Smooth muscle cell (in vitro differentiated cells): ENCODE results near the gene ERBB4. TPM values are rescaled to one million over a fixed set of nuclear protein-coding genes. Genes with fewer than 3 reads are reported as not detected.

Experiments used
- DNase-seq: peaks from one replicate; lab custom pipeline; 2025; ENCODE audit not compliant: unreplicated experiment; lab: John Stamatoyannopoulos, UW
- H2AFZ ChIP-seq: fragments of 200-600 bp; sonication (generic); 2 replicates; pipeline ENCODE4 v1.6.0; 2016; ENCODE audit warnings: antibody characterized with exemption, low read depth, mild to moderate bottlenecking
- H3F3A ChIP-seq: fragments of 200-600 bp; sonication (generic); 2 replicates; pipeline ENCODE4 v1.6.0; 2017; ENCODE audit warnings: antibody characterized with exemption, low read depth
- H3K27ac ChIP-seq: fragments of 200-600 bp; sonication (generic); 2 replicates; pipeline ENCODE4 v1.5.1; 2016; ENCODE audit warnings: low read depth, mild to moderate bottlenecking
- H3K27me3 ChIP-seq: fragments of 200-600 bp; sonication (generic); 2 replicates; pipeline ENCODE4 v1.6.1; 2016; ENCODE audit warnings: low read depth, mild to moderate bottlenecking
- H3K36me3 ChIP-seq: fragments of 200-600 bp; sonication (generic); 2 replicates; pipeline ENCODE4 v1.5.1; 2016; ENCODE audit warnings: low read depth
- H3K4me1 ChIP-seq: fragments of 200-600 bp; sonication (generic); 2 replicates; pipeline ENCODE4 v1.5.1; 2016; ENCODE audit warnings: low read depth
- H3K4me2 ChIP-seq: fragments of 200-600 bp; sonication (generic); 2 replicates; pipeline ENCODE4 v1.6.0; 2016; ENCODE audit warnings: mild to moderate bottlenecking
- H3K4me3 ChIP-seq: fragments of 200-600 bp; sonication (generic); 2 replicates; pipeline ENCODE4 v1.5.1; 2016; ENCODE audit warnings: mild to moderate bottlenecking
- H3K79me2 ChIP-seq: fragments of 200-600 bp; sonication (generic); 2 replicates; pipeline ENCODE4 v1.6.0; 2016; ENCODE audit warnings: low read depth, mild to moderate bottlenecking
- H3K9ac ChIP-seq: fragments of 200-600 bp; sonication (generic); 2 replicates; pipeline ENCODE4 v1.6.0; 2016; ENCODE audit warnings: low read depth
- H3K9me3 ChIP-seq: fragments of 200-600 bp; sonication (generic); replicated peaks from 2 replicates; pipeline ENCODE4 v1.5.1; 2016; ENCODE audit warnings: low read depth
- H4K20me1 ChIP-seq: fragments of 200-600 bp; sonication (generic); 2 replicates; pipeline ENCODE4 v1.6.0; 2016; ENCODE audit warnings: low read depth
- WGBS: methylation state at CpG from one replicate; pipeline ENCODE4 v1.1.7; 2016; ENCODE audit warnings: low lambda C conversion rate; 5-methylcytosine and 5-hydroxymethylcytosine counted together
- polyA plus RNA-seq: library from polyadenylated mRNA; unstranded; fragments of >200 nt; fragmentation: Nextera tagmentation; extraction: Ambion mirVana; gene quantifications from 2 replicates; pipeline ENCODE4 v1.2.1, GENCODE V29; 2016
- total RNA-seq: library from RNA; depleted of rRNA; stranded (reverse); fragments of >200 nt; gene quantifications from 2 replicates; pipeline ENCODE4 v1.2.3, GENCODE V29; 2014
- TF ChIP-seq, protein P1 (sequence below): fragments of 200-600 bp; sonication (generic); IDR thresholded peaks from 2 replicates; pipeline ENCODE4 v1.5.1; 2017; ENCODE audit warnings: borderline replicate concordance, mild to moderate bottlenecking, antibody characterized with exemption; ENCODE audit not compliant: insufficient read depth, poor library complexity, severe bottlenecking

The ERBB4 gene
- total and polyA plus RNA-seq, 2 experiments from 2014 or later: 0.67 TPM; not detected in 1

DNA sequence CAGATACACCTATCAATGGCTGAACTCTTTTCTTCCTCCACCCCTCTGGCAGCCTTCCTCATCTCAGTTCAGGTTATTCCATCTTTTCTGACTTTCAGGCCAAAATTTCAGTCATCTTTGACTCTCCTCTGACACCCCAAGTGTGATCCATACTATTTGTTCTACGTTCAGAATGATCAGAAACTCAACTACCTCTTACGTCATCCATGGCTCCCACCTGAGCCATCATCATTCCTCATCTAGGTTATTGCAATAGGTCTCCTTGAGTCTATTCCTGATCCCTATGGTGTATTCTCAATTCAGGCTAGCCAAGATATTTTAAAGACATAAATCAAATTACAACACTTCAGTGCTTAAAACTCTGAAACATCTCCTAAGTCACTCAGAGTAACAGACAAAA is 589.7 kb downstream of the ERBB4 start:
- DNase-seq: no peak
- Histone ChIP-seq H3F3A (no peaks in the 10 kb centered on the region), H3K4me2 (no peak overlapping the region), H3K27me3 (no peaks in the 10 kb centered on the region), H3K4me3 (no peak overlapping the region), H4K20me1 (no peaks in the 10 kb centered on the region), H3K27ac (no peak overlapping the region), H3K4me1 (no peaks in the 10 kb centered on the region), H2AFZ (no peak overlapping the region), H3K9me3 (no peaks in the 10 kb centered on the region), H3K79me2 (no peaks in the 10 kb centered on the region), H3K9ac (no peak overlapping the region), H3K36me3 (no peaks in the 10 kb centered on the region)
- TF ChIP-seq, protein P1, sequence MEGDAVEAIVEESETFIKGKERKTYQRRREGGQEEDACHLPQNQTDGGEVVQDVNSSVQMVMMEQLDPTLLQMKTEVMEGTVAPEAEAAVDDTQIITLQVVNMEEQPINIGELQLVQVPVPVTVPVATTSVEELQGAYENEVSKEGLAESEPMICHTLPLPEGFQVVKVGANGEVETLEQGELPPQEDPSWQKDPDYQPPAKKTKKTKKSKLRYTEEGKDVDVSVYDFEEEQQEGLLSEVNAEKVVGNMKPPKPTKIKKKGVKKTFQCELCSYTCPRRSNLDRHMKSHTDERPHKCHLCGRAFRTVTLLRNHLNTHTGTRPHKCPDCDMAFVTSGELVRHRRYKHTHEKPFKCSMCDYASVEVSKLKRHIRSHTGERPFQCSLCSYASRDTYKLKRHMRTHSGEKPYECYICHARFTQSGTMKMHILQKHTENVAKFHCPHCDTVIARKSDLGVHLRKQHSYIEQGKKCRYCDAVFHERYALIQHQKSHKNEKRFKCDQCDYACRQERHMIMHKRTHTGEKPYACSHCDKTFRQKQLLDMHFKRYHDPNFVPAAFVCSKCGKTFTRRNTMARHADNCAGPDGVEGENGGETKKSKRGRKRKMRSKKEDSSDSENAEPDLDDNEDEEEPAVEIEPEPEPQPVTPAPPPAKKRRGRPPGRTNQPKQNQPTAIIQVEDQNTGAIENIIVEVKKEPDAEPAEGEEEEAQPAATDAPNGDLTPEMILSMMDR: no peak
- WGBS: 80% methylated on average over 2 of the region's 2 CpGs

DNA sequence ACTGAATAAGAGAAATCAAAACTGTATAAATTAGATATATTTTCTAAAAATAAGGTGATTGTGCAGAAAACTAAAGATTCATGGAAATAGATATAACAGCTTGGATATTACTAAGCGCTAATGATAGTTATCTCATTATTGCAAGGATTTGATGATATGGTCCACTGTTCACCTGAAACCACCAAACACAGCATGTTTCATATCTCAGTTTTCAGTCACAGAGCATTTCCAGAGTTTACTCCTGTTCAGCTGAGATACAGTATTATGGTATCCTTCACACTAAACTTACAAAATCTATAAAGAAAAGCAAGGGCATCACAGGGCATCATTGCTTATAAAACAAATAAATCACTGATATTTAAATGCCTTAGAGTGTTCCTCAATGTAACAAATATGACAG is 591.6 kb downstream of the ERBB4 start:
- WGBS: 71% methylated on average over 1 of the region's 1 CpG
- no peak overlapping the region for H3K4me3 ChIP-seq

DNA sequence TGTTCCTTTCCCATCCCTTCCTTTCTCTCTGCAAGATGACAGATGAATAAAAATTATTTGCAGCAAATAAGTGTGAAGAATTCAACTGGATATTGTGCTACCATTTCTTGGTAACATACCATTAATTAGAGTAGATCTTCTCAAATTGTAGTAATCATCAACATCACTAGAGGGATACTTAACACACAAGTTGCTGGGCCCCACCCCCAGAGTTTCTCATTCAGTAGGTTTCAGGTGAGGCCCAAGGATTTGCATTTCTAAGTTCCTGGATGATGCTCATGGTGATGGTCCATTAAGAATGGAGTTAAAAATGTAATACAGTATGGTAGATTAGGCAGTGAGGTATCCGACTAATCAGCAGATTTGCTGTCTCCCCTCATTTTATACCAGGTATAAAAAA is 594.0 kb downstream of the ERBB4 start:
- Histone ChIP-seq H3K4me3 (no peak overlapping the region), H3K9me3 (no peaks in the 10 kb centered on the region), H4K20me1 (no peaks in the 10 kb centered on the region), H3K36me3 (no peaks in the 10 kb centered on the region), H3K27ac (no peak overlapping the region), H3F3A (no peaks in the 10 kb centered on the region), H2AFZ (no peak overlapping the region), H3K9ac (no peak overlapping the region), H3K4me2 (no peak overlapping the region), H3K4me1 (no peaks in the 10 kb centered on the region), H3K27me3 (no peaks in the 10 kb centered on the region), H3K79me2 (no peaks in the 10 kb centered on the region)
- DNase-seq: no peak
- TF ChIP-seq, protein P1: no peak
- WGBS: 96% methylated on average over 1 of the region's 1 CpG

More for the DNA sequence above, 591.6 kb downstream of the ERBB4 start:
- Histone ChIP-seq H3K4me1 (no peaks in the 10 kb centered on the region), H3F3A (no peaks in the 10 kb centered on the region), H3K36me3 (no peaks in the 10 kb centered on the region), H3K27me3 (no peaks in the 10 kb centered on the region), H4K20me1 (no peaks in the 10 kb centered on the region), H3K9ac (no peak overlapping the region), H3K4me2 (no peak overlapping the region), H3K79me2 (no peaks in the 10 kb centered on the region), H3K9me3 (no peaks in the 10 kb centered on the region), H2AFZ (no peak overlapping the region), H3K27ac (no peak overlapping the region)
- DNase-seq: no peak
- TF ChIP-seq, protein P1: no peak

DNA sequence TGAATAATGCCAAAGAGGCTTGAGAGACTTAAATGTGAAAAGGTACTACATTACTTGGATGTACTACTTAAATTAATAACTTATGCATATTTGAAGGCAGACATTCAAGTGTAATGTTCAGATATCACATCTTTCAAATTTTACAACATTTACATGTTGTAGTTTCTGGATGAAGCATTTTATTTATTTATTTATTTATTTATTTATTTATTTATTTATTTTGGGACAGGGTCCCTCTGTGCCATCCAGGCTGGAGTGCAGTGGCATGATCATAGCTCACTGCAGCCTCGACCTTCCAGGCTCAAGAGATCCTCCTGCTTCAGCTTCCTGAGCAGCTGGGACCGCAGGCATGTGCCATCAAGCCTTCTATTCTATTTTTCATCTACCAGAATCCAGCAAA is 596.4 kb downstream of the ERBB4 start:
- no peak overlapping the region for H3K9ac ChIP-seq
- H3K4me3 ChIP-seq: no peak overlapping the region
- DNase-seq: no peak
- 79% methylated on average over 2 of the region's 2 CpGs for WGBS
- H4K20me1 ChIP-seq: no peaks in the 10 kb centered on the region
- H3K9me3 ChIP-seq: no peaks in the 10 kb centered on the region
- H3K4me1 ChIP-seq: no peaks in the 10 kb centered on the region
- no peaks in the 10 kb centered on the region for H3F3A ChIP-seq
- TF ChIP-seq, protein P1: no peak
- no peaks in the 10 kb centered on the region for H3K36me3 ChIP-seq
- no peaks in the 10 kb centered on the region for H3K79me2 ChIP-seq
- no peaks in the 10 kb centered on the region for H3K27me3 ChIP-seq
- H3K4me2 ChIP-seq: no peak overlapping the region
- no peak overlapping the region for H3K27ac ChIP-seq
- no peak overlapping the region for H2AFZ ChIP-seq
